ENCODE measurements around the gene ELK4.

DNA sequence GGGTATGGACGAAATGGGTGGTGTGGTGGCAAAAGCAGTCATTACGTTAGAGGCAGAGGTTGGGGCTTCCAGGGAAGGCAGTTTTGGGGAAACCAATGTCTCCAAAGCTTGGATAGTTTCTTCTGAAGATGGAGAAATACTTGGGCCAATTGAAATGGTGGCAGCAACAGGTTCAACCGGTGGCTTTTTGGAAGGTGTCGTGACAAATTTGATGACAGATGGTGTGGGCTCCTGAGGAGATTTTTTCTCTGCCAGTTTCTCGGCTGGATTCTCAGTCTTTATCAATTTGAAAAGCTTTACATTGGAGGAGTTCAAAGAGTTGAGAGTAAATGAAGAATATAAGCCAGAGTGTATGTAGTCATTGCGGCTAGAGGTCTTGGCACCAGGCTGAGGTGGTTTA is 11.5 kb downstream of the ELK4 start:
- TF ChIP-seq POLR2AphosphoS5 (IDR thresholded peaks at IDR 0.05; ENCODE audit: low read depth, low read length): no peak
- TF ChIP-seq, protein P1, sequence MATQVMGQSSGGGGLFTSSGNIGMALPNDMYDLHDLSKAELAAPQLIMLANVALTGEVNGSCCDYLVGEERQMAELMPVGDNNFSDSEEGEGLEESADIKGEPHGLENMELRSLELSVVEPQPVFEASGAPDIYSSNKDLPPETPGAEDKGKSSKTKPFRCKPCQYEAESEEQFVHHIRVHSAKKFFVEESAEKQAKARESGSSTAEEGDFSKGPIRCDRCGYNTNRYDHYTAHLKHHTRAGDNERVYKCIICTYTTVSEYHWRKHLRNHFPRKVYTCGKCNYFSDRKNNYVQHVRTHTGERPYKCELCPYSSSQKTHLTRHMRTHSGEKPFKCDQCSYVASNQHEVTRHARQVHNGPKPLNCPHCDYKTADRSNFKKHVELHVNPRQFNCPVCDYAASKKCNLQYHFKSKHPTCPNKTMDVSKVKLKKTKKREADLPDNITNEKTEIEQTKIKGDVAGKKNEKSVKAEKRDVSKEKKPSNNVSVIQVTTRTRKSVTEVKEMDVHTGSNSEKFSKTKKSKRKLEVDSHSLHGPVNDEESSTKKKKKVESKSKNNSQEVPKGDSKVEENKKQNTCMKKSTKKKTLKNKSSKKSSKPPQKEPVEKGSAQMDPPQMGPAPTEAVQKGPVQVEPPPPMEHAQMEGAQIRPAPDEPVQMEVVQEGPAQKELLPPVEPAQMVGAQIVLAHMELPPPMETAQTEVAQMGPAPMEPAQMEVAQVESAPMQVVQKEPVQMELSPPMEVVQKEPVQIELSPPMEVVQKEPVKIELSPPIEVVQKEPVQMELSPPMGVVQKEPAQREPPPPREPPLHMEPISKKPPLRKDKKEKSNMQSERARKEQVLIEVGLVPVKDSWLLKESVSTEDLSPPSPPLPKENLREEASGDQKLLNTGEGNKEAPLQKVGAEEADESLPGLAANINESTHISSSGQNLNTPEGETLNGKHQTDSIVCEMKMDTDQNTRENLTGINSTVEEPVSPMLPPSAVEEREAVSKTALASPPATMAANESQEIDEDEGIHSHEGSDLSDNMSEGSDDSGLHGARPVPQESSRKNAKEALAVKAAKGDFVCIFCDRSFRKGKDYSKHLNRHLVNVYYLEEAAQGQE (IDR thresholded peaks at IDR 0.05; ENCODE audit: insufficient read depth in 1 of 2, low read depth in 2 of 2, low read length in 2 of 2): no peak
- TF ChIP-seq TAF1 (IDR thresholded peaks at IDR 0.05; ENCODE audit: borderline replicate concordance, insufficient read depth, low read length): no peak
- TF ChIP-seq FOXP2 (optimal IDR thresholded peaks at IDR 0.05; ENCODE audit: borderline replicate concordance, extremely low read depth, extremely low read length, insufficient read depth): no peak
